Esophagus squamous epithelium (tissue), 5 donors: ENCODE data around the gene CEP63. TPM values are rescaled to one million over a fixed set of nuclear protein-coding genes. Genes with fewer than 3 reads are reported as not detected.

Experiments used
- DNase-seq: peaks from one replicate; lab custom pipeline; 2025; lab: John Stamatoyannopoulos, UW
- H3K27ac ChIP-seq, 4 donors: fragments of 200-600 bp; sonication (generic); one replicate each; pipeline ENCODE4 v1.5.1; 2016 to 2019; ENCODE audit warnings: mild to moderate bottlenecking in 1 of 4
- H3K27me3 ChIP-seq, 4 donors: fragments of 200-600 bp; sonication (generic); 1 replicate in 3 of 4; 2 replicates in 1 of 4; pipeline versions ENCODE4 v1.5.1 to v1.6.0; 2017 to 2021; ENCODE audit warnings: antibody characterized with exemption in 1 of 4
- H3K36me3 ChIP-seq, 3 donors: fragments of 200-600 bp; sonication (generic); one replicate each; pipeline ENCODE4 v1.5.1; 2016 to 2019
- H3K4me1 ChIP-seq, 3 donors: fragments of 200-600 bp; sonication (generic); one replicate each; pipeline ENCODE4 v1.5.1; 2017 to 2019
- H3K4me3 ChIP-seq, 4 donors: fragments of 200-600 bp; sonication (generic); 1 replicate in 3 of 4; 2 replicates in 1 of 4; pipeline ENCODE4 v1.5.1; 2016 to 2019; ENCODE audit warnings: mild to moderate bottlenecking in 2 of 4, moderate library complexity in 1 of 4
- H3K9me3 ChIP-seq, 3 donors: fragments of 200-600 bp; sonication (generic); one replicate each; pipeline ENCODE4 v1.5.1; 2016 to 2019
- POLR2A ChIP-seq, 4 donors: fragments of 450-650 bp; IDR thresholded peaks; one replicate each; pipeline ENCODE4 v1.6.1; 2017; ENCODE audit warnings: antibody characterized with exemption in 4 of 4, mild to moderate bottlenecking in 4 of 4, moderate library complexity in 3 of 4
- WGBS, 2 donors: methylation state at CpG; one replicate each; pipeline ENCODE4 v1.1.5; 2018; 5-methylcytosine and 5-hydroxymethylcytosine counted together
- intact Hi-C: fragments of 100-400 bp; cut with DNase I; formaldehyde crosslinking; loops from one replicate; pipeline ENCODE4 v1.15.0; 2022
- total RNA-seq, 4 donors: library from RNA; depleted of rRNA; stranded (reverse); fragments of >200 nt; gene quantifications; one replicate each; pipeline ENCODE4 v1.1.0, GENCODE V29; 2016
- TF ChIP-seq, protein P1 (sequence below), 6 experiments: fragments of 450-650 bp in 4 of 6; fragments of 200-600 bp in 2 of 6; sonication (generic) in 2 of 6; IDR thresholded peaks; one replicate each; pipeline ENCODE4 v1.5.1; 2016 to 2019; ENCODE audit warnings: antibody characterized with exemption in 6 of 6, mild to moderate bottlenecking in 4 of 6, moderate library complexity in 4 of 6
- donor health status: DM: yes; HTN: yes; CAD: no.

CEP63 gene
- total RNA-seq, 4 donors from 2014 or later, result 7.7 to 18.1 (median 14.4) TPM

DNA sequence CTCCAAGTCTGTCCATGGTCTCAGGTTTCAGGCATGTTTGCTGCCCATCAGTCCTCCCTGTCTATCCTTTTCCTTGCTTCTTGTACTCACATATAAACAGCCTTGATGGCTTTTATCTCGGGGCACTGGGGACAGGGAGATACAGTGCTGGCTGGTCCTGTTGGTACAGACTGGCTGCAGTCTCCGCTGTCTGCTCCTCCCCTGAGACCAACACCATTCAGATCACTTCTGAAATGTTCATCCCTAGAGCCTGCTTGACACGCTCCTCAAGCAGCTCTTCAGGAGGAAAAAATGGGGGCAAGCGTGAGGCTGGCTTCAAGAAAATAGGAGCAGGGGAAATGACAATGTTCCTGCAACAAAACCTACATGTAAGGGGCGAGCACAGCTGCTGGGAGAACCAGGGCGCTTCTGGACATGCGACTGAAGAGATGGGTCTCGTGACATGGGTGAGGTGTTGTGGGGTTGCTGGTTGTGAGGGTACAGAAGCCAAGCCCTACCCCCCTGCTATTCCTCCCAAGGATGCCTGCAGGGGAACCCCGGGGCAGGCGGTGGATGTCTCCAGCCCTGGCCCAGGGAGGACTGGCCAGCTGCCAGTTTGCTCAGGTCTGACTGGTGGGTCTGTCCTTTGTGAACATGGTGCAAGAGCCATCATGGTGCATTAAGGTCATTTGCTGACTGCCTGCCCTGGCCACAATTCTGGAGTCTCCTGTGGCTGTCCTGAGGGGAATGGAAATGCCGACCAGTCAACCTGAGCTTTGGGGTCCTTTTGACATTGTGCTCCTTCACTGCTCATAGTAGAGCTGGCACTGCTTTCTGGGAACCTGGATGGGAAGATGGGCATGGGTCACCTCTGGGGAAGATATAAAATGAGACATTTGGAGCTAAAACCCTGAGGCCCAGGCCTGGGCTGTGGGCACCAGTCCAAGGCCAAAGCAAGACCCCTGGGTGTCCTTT lies 124.9 kb downstream of the CEP63 start:
- Histone ChIP-seq H3K27ac (no peak overlapping the region), H3K9me3 (no peaks in the 10 kb centered on the region), H3K4me1 (no peaks in the 10 kb centered on the region), H3K36me3 (no peaks in the 10 kb centered on the region), H3K27me3 (peaks cover 0 to 5% (median 0%) of the 10 kb centered on the region in 4 donors), H3K4me3 (no peak overlapping the region)
- intact Hi-C loops, result no loop called here
- TF ChIP-seq, protein P1, sequence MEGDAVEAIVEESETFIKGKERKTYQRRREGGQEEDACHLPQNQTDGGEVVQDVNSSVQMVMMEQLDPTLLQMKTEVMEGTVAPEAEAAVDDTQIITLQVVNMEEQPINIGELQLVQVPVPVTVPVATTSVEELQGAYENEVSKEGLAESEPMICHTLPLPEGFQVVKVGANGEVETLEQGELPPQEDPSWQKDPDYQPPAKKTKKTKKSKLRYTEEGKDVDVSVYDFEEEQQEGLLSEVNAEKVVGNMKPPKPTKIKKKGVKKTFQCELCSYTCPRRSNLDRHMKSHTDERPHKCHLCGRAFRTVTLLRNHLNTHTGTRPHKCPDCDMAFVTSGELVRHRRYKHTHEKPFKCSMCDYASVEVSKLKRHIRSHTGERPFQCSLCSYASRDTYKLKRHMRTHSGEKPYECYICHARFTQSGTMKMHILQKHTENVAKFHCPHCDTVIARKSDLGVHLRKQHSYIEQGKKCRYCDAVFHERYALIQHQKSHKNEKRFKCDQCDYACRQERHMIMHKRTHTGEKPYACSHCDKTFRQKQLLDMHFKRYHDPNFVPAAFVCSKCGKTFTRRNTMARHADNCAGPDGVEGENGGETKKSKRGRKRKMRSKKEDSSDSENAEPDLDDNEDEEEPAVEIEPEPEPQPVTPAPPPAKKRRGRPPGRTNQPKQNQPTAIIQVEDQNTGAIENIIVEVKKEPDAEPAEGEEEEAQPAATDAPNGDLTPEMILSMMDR (IDR thresholded peaks at IDR 0.05), result no peak
- TF ChIP-seq POLR2A (IDR thresholded peaks at IDR 0.05), result no peak
- DNase-seq, result no peak
- 71 to 88% methylated on average over 5 to 9 of the region's 11 CpGs for WGBS, 2 donors

GRCh38 chr3:134611516-134611915 lies 125.7 kb downstream of the CEP63 start:
- WGBS, 2 donors, result 56% methylated on average over 1 of the region's 2 CpGs; no CpG with 5 or more reads in 1 of the 2 donors
- H3K36me3 ChIP-seq, result no peaks in the 10 kb centered on the region
- no peak overlapping the region for H3K4me3 ChIP-seq
- TF ChIP-seq POLR2A (IDR thresholded peaks at IDR 0.05), result no peak
- TF ChIP-seq, protein P1 (IDR thresholded peaks at IDR 0.05), result no peak
- H3K27ac ChIP-seq, result no peak overlapping the region
- H3K27me3 ChIP-seq, result no peaks in the 10 kb centered on the region
- no peaks in the 10 kb centered on the region for H3K9me3 ChIP-seq
- intact Hi-C loops, result no loop called here
- H3K4me1 ChIP-seq, result no peaks in the 10 kb centered on the region
- no peak for DNase-seq

DNA sequence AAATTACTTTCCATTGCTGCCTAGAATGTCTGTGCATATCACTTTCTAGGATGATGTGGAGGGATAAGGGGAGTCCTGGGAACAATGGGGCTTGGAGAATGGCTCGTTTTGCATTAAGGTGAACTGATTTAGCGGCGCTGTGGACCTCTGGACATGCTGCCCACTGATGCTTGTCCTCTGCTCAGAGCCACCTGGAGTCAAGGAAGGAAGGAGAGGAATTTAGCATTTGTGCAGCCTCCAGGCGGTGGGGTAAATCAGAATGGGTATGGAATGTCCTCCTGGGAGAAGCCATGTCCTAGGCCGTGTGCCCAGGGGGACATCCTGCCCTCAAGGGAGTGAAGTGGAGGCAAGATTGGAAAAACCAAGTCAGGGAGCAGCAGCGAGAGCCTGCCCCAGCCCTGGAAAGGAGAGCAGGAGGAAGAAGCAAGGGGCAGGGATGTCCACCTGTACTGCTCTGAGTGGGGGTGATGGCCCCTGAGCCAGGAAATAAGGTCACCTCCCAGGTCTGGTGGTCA lies 127.2 kb downstream of the CEP63 start:
- no peaks in the 10 kb centered on the region for H3K36me3 ChIP-seq
- H3K4me1 ChIP-seq, result no peaks in the 10 kb centered on the region
- no peak for DNase-seq
- no peaks in the 10 kb centered on the region for H3K9me3 ChIP-seq
- H3K4me3 ChIP-seq, result no peak overlapping the region
- 68 to 91% methylated on average over 6 of the region's 6 CpGs for WGBS, 2 donors
- no peaks in the 10 kb centered on the region for H3K27me3 ChIP-seq
- intact Hi-C loops, result no loop called here
- TF ChIP-seq, protein P1 (IDR thresholded peaks at IDR 0.05), result no peak
- no peak for TF ChIP-seq POLR2A (IDR thresholded peaks at IDR 0.05)
- H3K27ac ChIP-seq, result no peak overlapping the region

GRCh38 chr3:134614955-134615354 lies 129.1 kb downstream of the CEP63 start:
- no peak overlapping the region for H3K27ac ChIP-seq
- no peaks in the 10 kb centered on the region for H3K27me3 ChIP-seq
- TF ChIP-seq POLR2A (IDR thresholded peaks at IDR 0.05), result no peak
- TF ChIP-seq, protein P1 (IDR thresholded peaks at IDR 0.05), result no peak
- no peaks in the 10 kb centered on the region for H3K9me3 ChIP-seq
- no peak for DNase-seq
- WGBS, 2 donors, result 72 to 86% methylated on average over 3 to 4 of the region's 4 CpGs
- no peak overlapping the region for H3K4me3 ChIP-seq
- no peaks in the 10 kb centered on the region for H3K4me1 ChIP-seq
- H3K36me3 ChIP-seq, result no peaks in the 10 kb centered on the region
- intact Hi-C loops, result no loop called here

GRCh38 chr3:134615743-134616142 lies 129.9 kb downstream of the CEP63 start:
- 77 to 82% methylated on average over 3 to 5 of the region's 5 CpGs for WGBS, 2 donors
- H3K36me3 ChIP-seq, result no peaks in the 10 kb centered on the region
- intact Hi-C loops, result no loop called here

More at GRCh38 chr3:134615743-134616142, 129.9 kb downstream of the CEP63 start:
- DNase-seq, result no peak
- Histone ChIP-seq H3K4me3 (no peak overlapping the region), H3K9me3 (no peaks in the 10 kb centered on the region), H3K27me3 (no peaks in the 10 kb centered on the region), H3K4me1 (no peaks in the 10 kb centered on the region), H3K27ac (no peak overlapping the region)
- TF ChIP-seq, protein P1 (IDR thresholded peaks at IDR 0.05), result no peak
- TF ChIP-seq POLR2A (IDR thresholded peaks at IDR 0.05), result no peak
